Karpas-422 (cell line): ENCODE data around the gene DTX4. TPM values are rescaled to one million over a fixed set of nuclear protein-coding genes. Genes with fewer than 3 reads are reported as not detected.

ENCODE experiments used
- DNase-seq: peaks from one replicate; pipeline ENCODE4 v3.0.0-alpha.2; 2015
- H2AFZ ChIP-seq: fragments of 200-600 bp; sonication (generic); 2 replicates; pipeline ENCODE4 v1.6.1; 2014; ENCODE audit warnings: antibody characterized with exemption, low read length, mixed read lengths
- H3K27ac ChIP-seq: fragments of 200-600 bp; sonication (generic); 2 replicates; pipeline ENCODE4 v1.5.1; 2014; ENCODE audit warnings: mild to moderate bottlenecking, low read length, moderate library complexity
- H3K27me3 ChIP-seq: fragments of 200-600 bp; sonication (generic); 2 replicates; pipeline ENCODE4 v1.6.1; 2014; ENCODE audit warnings: low read length, mixed read lengths
- H3K36me3 ChIP-seq: fragments of 200-600 bp; sonication (generic); 2 replicates; pipeline ENCODE4 v1.6.1; 2014; ENCODE audit warnings: low read length, mixed read lengths; ENCODE audit not compliant: insufficient read depth
- H3K4me1 ChIP-seq: fragments of 200-600 bp; sonication (generic); 2 replicates; pipeline ENCODE4 v1.6.1; 2014; ENCODE audit warnings: mild to moderate bottlenecking, low read length, mixed read lengths
- H3K4me2 ChIP-seq: fragments of 200-600 bp; sonication (generic); 2 replicates; pipeline ENCODE4 v1.6.1; 2014; ENCODE audit warnings: low read length, low read depth, mild to moderate bottlenecking; ENCODE audit not compliant: poor library complexity, severe bottlenecking
- H3K4me3 ChIP-seq: fragments of 200-600 bp; sonication (generic); 2 replicates; pipeline ENCODE4 v1.5.1; 2014; ENCODE audit warnings: mild to moderate bottlenecking, antibody characterized with exemption, low read length, mixed read lengths
- H3K79me2 ChIP-seq: fragments of 200-600 bp; sonication (generic); 2 replicates; pipeline ENCODE4 v1.6.1; 2014; ENCODE audit warnings: mild to moderate bottlenecking, low read length, mixed read lengths
- H3K9ac ChIP-seq: fragments of 200-600 bp; sonication (generic); 2 replicates; pipeline ENCODE4 v1.6.0; 2014; ENCODE audit warnings: low read length
- H3K9me2 ChIP-seq: fragments of 200-600 bp; sonication (generic), shearing (Covaris generic); replicated peaks from 2 replicates; pipeline ENCODE4 v1.6.0; 2014; ENCODE audit warnings: mild to moderate bottlenecking, low read length, moderate library complexity; ENCODE audit not compliant: insufficient read depth
- H3K9me3 ChIP-seq: fragments of 300-700, 200-600 bp; sonication (generic); 2 replicates; pipeline ENCODE4 v1.6.1; 2014; ENCODE audit warnings: low read length, mixed read lengths
- H4K20me1 ChIP-seq: fragments of 200-600 bp; sonication (generic); 2 replicates; pipeline ENCODE4 v1.6.1; 2014; ENCODE audit warnings: mild to moderate bottlenecking, antibody characterized with exemption, low read length, low read depth; ENCODE audit not compliant: insufficient read depth
- total RNA-seq: library from RNA; depleted of rRNA; stranded (reverse); fragments of >200 nt; shearing (Covaris generic); gene quantifications from 2 replicates; pipeline ENCODE4 v1.2.3, GENCODE V29; 2014; ENCODE audit warnings: low replicate concordance

DTX4 gene
- total RNA-seq, 1 experiment from 2014 or later = 8.4 TPM

DNA sequence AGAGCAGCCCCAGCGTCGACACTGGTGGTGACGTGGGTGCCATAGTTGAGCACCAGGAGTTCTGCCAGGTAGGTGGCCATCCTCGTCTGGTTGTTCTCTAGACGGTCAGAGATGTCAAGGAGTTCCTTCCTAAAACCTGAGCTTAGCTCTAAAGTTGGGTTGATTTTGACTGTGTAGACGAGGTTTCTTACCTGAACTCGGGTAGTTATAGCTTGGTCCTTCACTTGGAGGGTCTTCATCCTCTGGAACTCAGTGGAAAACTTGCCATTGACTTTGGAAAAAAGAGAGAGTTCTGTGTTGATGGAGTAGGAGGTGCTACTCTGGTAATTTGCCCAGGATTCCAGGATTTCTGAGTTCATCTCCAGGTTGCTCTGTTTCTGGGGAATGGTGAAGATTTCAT, 40.3 kb downstream of the DTX4 start:
- H3K4me2 ChIP-seq = peak overlapping the region; percentile 60
- DNase-seq = no peak
- H3K79me2 ChIP-seq = no peaks in the 10 kb centered on the region
- no peak overlapping the region for H2AFZ ChIP-seq
- peaks cover 99% of the 10 kb centered on the region for H3K4me1 ChIP-seq
- H3K36me3 ChIP-seq = no peaks in the 10 kb centered on the region
- H4K20me1 ChIP-seq = no peaks in the 10 kb centered on the region
- H3K9me3 ChIP-seq = no peaks in the 10 kb centered on the region
- peak overlapping the region; percentile 56 for H3K4me3 ChIP-seq
- no peaks in the 10 kb centered on the region for H3K27me3 ChIP-seq
- H3K9ac ChIP-seq = peak overlapping the region; percentile 55
- H3K9me2 ChIP-seq = no peaks in the 10 kb centered on the region
- H3K27ac ChIP-seq = peak overlapping the region; percentile 80

DNA sequence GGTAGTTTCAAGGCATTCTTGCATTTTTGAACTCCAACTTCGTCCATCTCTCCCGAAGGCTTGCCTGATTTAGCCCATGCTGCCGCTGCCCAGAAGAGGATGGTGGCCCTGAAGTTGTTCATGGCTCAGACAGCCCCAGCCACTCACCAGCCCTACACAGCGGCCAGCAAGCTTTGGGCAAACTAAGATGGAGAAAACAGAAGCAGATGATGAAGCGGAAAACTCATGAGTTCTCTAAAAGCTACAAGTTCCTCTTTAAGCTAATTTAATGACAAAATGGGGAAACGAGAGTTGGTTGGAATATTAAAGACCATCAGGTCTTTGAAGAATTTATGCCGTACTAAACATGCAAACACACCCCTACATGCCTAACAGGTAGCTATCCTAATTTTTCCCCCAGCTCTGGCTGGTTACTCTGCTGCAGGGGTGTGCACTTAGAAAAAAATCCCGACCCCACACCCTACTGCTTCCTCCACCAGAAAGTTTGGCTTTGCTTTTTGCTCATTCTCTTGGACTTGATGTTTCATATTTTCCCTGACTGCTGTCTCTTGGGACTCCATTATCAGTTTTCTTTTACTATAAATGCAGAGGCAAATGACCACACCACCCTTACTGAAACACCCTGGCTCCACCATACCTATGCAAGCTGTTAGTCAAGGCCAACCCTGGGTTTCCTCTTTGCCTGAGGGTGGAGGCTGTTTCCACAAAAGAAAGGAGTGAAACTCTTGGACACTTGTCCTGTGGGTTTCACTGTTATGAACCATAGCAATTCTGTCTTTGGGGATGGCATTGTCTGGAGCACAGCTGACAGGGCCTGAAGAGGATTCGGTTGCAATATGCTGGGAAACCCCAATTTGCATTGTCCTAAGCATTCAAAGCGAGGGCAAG, 41.1 kb downstream of the DTX4 start, which contains the start of gene MPEG1:
TSS of gene MPEG1 (minus strand) at position 184 of the 888 bp plus-strand sequence. CDS start at position 122, 62 bp downstream.
- H3K27me3 ChIP-seq = no peaks in the 10 kb centered on the region
- H3K36me3 ChIP-seq = no peaks in the 10 kb centered on the region
- H3K9ac ChIP-seq = peak within 1 kb of the TSS; percentile 55
- peak within 1 kb of the TSS; percentile 80 for H3K27ac ChIP-seq
- H3K79me2 ChIP-seq = no peaks in the 10 kb centered on the region
- H2AFZ ChIP-seq = no peak within 1 kb of the TSS
- H3K4me2 ChIP-seq = peak within 1 kb of the TSS; percentile 60
- peak within 1 kb of the TSS; percentile 56 for H3K4me3 ChIP-seq
- H3K4me1 ChIP-seq = peaks cover 98% of the 10 kb centered on the region
- peak; percentile 91 for DNase-seq
- H3K9me3 ChIP-seq = no peaks in the 10 kb centered on the region
- no peaks in the 10 kb centered on the region for H4K20me1 ChIP-seq
- H3K9me2 ChIP-seq = no peaks in the 10 kb centered on the region

DNA sequence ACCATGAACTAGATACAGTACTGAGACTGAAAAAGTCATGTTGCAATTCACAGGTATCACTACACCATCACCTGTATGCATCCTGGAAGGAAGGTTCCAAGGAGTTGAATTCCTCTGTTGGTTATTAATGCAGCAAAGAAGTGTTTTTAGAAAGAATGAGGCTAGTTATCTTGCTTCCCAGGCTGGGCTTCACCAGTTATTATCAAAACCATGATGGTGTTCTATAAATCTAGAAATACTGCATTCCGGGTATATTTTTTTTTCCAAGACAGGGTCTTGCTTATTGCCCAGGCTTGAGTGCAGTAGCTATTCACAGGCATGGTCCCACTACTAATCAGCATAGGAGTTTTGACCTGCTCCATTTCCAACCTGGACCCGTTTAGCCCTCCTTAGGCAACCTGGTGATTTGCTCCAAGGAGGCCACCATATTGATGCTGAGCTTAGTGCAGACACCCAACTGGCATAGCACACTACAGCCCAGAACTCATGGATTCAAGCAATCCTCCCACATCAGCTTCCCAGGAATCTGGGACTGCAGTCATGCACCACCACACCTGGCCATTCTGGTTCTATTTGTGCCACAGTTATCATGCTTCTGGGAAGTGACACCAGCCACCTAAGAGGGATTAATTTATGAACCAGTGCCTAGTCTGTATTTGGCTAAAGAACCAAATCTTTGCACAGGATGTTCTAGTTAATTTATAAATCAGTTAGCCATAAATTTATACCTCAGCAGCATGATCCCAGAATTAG, 42.4 kb downstream of the DTX4 start:
- no peak overlapping the region for H2AFZ ChIP-seq
- no peaks in the 10 kb centered on the region for H3K9me2 ChIP-seq
- H4K20me1 ChIP-seq = no peaks in the 10 kb centered on the region
- H3K79me2 ChIP-seq = no peaks in the 10 kb centered on the region
- DNase-seq = no peak
- peaks cover 97% of the 10 kb centered on the region for H3K4me1 ChIP-seq
- H3K4me2 ChIP-seq = no peak overlapping the region
- peak overlapping the region; percentile 96; the same call in 1 of the 2 replicates for H3K27ac ChIP-seq
- H3K27me3 ChIP-seq = no peaks in the 10 kb centered on the region
- H3K4me3 ChIP-seq = no peak overlapping the region
- no peaks in the 10 kb centered on the region for H3K9me3 ChIP-seq
- H3K36me3 ChIP-seq = no peaks in the 10 kb centered on the region
- no peak overlapping the region; the same call in 1 of the 2 replicates for H3K9ac ChIP-seq

DNA sequence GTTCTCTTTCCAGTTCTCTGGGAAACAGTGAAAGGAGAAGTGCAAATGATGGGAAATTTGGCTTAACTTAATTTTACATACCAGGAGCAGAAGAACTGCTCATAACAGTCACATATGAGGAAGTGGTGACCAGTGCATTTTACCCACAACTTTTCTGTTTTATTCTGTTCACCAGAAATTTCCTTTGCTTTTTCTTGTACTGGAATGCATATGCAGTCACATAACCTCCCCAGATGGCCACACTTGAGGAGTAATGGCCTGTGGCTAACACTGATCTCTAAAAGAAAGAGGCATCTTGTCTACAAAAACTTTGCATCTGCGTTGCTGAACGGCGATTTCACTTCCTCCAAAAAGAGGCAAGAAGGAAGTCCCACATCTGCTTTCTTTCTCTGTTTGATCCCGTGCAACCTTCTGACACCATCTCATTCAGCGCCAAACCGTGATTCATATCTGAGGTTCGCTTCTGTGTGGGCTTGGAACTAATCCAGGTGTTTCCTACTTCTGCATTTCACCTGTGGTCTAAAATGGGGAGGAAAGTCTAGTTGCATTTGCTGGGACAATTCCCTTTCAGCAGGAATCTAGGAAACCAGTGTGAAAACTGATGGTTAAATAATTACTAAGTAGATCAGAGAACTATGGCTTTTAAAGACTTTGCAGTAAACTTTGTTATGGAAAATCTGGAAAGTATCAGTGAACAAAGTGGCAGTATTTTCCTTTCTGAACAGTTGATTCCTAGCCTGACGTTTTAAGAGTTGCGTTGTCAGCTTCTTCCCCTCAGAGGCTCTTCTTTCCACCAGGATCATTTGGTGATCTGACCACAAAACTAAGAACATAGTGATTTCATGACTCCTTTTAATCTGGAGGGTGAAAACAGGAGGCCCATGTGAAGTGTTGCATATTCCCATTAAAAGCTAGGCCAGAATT, 45.0 kb downstream of the DTX4 start:
- no peaks in the 10 kb centered on the region for H3K9me3 ChIP-seq
- H3K27ac ChIP-seq = peak overlapping the region; percentile 96
- H3K4me3 ChIP-seq = peak overlapping the region; percentile 47
- H4K20me1 ChIP-seq = no peaks in the 10 kb centered on the region
- H3K36me3 ChIP-seq = no peaks in the 10 kb centered on the region
- peak overlapping the region; percentile 79 for H3K4me2 ChIP-seq
- no peaks in the 10 kb centered on the region for H3K9me2 ChIP-seq
- no peaks in the 10 kb centered on the region for H3K79me2 ChIP-seq
- H2AFZ ChIP-seq = no peak overlapping the region
- peak overlapping the region; percentile 58 for H3K9ac ChIP-seq
- no peaks in the 10 kb centered on the region for H3K27me3 ChIP-seq
- H3K4me1 ChIP-seq = peaks cover 72% of the 10 kb centered on the region
- DNase-seq = peak; percentile 96

DNA sequence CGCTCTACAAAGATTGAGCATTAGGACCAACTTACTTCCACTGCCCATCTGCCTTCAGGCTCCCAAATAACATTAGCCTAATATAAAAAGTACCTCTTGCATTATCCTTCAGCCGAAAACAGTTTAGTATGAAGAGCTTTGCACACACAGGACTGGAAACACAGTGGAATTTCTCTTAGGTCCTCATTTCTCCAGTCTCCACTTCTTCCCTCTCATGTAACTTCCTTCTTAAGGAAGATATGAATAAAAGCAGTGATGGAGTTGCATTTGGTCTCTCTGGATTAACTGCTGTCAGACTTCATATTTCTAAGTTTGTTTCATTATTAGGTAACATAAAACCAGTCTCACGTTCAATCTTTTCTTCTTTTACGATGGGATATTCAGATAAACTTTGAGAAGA, 46.4 kb downstream of the DTX4 start:
- no peaks in the 10 kb centered on the region for H3K27me3 ChIP-seq
- no peaks in the 10 kb centered on the region for H3K79me2 ChIP-seq
- H3K4me3 ChIP-seq = no peak overlapping the region
- H3K9me3 ChIP-seq = no peaks in the 10 kb centered on the region
- H4K20me1 ChIP-seq = no peaks in the 10 kb centered on the region
- no peak overlapping the region for H2AFZ ChIP-seq
- no peak for DNase-seq
- peaks cover 68% of the 10 kb centered on the region for H3K4me1 ChIP-seq
- H3K36me3 ChIP-seq = no peaks in the 10 kb centered on the region
- H3K9me2 ChIP-seq = no peaks in the 10 kb centered on the region
- H3K27ac ChIP-seq = no peak overlapping the region
- H3K4me2 ChIP-seq = no peak overlapping the region
- H3K9ac ChIP-seq = no peak overlapping the region

DNA sequence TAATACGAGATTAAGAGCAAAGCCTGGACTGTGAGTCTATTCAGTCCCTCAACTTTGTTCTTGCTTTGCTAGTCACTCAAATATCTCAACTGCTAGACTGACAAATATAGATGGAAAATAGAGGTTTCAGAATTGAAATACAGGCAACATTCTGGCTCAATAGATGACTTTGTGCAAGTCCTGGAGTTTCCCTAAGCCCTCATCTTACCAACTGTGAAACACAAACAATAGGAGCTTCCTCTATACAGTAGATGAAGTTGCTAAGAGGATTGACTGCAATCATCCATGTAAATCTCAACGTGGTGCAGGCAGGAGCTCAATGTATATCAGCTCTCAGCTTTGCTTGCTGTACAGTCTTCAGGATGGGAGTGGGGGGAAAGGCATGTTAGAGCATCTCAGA, 47.0 kb downstream of the DTX4 start:
- H3K79me2 ChIP-seq = no peaks in the 10 kb centered on the region

DNA sequence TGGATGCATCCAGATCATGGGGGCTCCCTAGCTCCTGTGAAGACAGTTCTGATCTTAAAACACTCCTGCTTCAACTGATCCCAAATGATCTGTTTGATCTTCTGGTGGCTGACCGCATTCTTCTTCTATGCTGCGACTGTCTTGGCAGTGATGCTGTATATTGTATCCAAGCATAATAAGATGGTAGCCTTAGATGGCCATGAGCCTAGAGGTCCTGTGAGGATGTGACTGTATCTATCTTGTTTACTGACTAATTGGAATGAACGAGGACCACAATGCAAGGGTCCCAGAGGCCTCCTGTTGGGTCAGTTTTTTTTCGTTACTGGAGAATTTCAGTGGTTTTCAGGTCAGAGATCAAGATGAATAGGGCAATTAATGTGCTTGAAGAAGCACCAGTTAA, 47.9 kb downstream of the DTX4 start:
- Histone ChIP-seq H3K27me3 (no peaks in the 10 kb centered on the region), H3K4me2 (no peak overlapping the region), H2AFZ (no peak overlapping the region), H3K27ac (no peak overlapping the region), H3K9me2 (no peaks in the 10 kb centered on the region), H4K20me1 (no peaks in the 10 kb centered on the region), H3K4me1 (peaks cover 62% of the 10 kb centered on the region), H3K4me3 (no peak overlapping the region), H3K9me3 (no peaks in the 10 kb centered on the region), H3K79me2 (no peaks in the 10 kb centered on the region), H3K36me3 (no peaks in the 10 kb centered on the region), H3K9ac (no peak overlapping the region)
- no peak for DNase-seq

More for the DNA sequence above, 47.0 kb downstream of the DTX4 start:
- Histone ChIP-seq H2AFZ (no peak overlapping the region), H3K27me3 (no peaks in the 10 kb centered on the region), H3K9me2 (no peaks in the 10 kb centered on the region), H3K36me3 (no peaks in the 10 kb centered on the region), H3K9me3 (no peaks in the 10 kb centered on the region), H3K4me1 (peaks cover 62% of the 10 kb centered on the region), H4K20me1 (no peaks in the 10 kb centered on the region), H3K4me3 (no peak overlapping the region), H3K9ac (no peak overlapping the region), H3K4me2 (no peak overlapping the region), H3K27ac (no peak overlapping the region)
- DNase-seq = no peak
